K562 (cell line): ENCODE measurements around the gene MMP15. TPM values are rescaled to one million over a fixed set of nuclear protein-coding genes. Genes with fewer than 3 reads are reported as not detected.
A peak's percentile ranks its signal among the peaks of the same experiment; 100 is the strongest.

Source experiments
- ARID1B ChIP-seq: fragments of 450-650 bp; IDR thresholded peaks from 2 replicates; pipeline ENCODE4 v1.6.1; 2016; ENCODE audit warnings: antibody characterized with exemption, mild to moderate bottlenecking, inconsistent platforms
- CBFA2T3 ChIP-seq: fragments of 450-650 bp; IDR thresholded peaks from 2 replicates; pipeline ENCODE4 v1.6.1; 2017
- CBX5 ChIP-seq: IDR thresholded peaks from 2 replicates; pipeline ENCODE4 v1.6.1; 2014; ENCODE audit warnings: low read depth, borderline replicate concordance
- FOS ChIP-seq: IDR thresholded peaks from 3 replicates; pipeline ENCODE4 v1.6.1; 2011; ENCODE audit not compliant: insufficient read length; ENCODE audit errors: extremely low read depth
- FOXK2 ChIP-seq, 2 experiments: fragments of 450-650 bp; IDR thresholded peaks in 1 of 2; conservative IDR thresholded peaks in 1 of 2; 2 replicates each; pipeline ENCODE4 v1.6.1; 2016; ENCODE audit warnings: low read depth in 2 of 2, mild to moderate bottlenecking in 1 of 2
- GATAD2A ChIP-seq: fragments of 450-650 bp; IDR thresholded peaks from 2 replicates; pipeline ENCODE4 v1.6.1; 2017
- HSF4 ChIP-seq: fragments of 250-450 bp; sonication (Bioruptor Pico); IDR thresholded peaks from 2 replicates; pipeline ENCODE4 v2.1.2; 2022; ENCODE audit warnings: mild to moderate bottlenecking, moderate library complexity, borderline replicate concordance
- MCM5 ChIP-seq: fragments of 450-650 bp; IDR thresholded peaks from 2 replicates; pipeline ENCODE4 v1.6.1; 2016; ENCODE audit warnings: low read depth
- MLLT1 ChIP-seq, 2 experiments: fragments of 450-650 bp; IDR thresholded peaks; 2 replicates each; pipeline ENCODE4 v1.6.1; 2016
- MYNN ChIP-seq, 2 experiments: sonication (generic); formaldehyde crosslinking in 1 of 2; IDR thresholded peaks; 2 replicates each; pipeline versions ENCODE4 v1.5.0 to v1.6.1; 2016 to 2020; ENCODE audit warnings: antibody characterized with exemption in 1 of 2, missing genetic modification reagents in 1 of 2
- NR2C2 ChIP-seq, 2 experiments: fragments of 200-800 bp in 1 of 2; sonication (Bioruptor generic) in 1 of 2; sonication (generic) in 1 of 2; formaldehyde crosslinking in 1 of 2; IDR thresholded peaks; 2 replicates each; pipeline versions ENCODE4 v1.6.1 to v1.8.0; 2016 to 2022; ENCODE audit warnings: mild to moderate bottlenecking in 1 of 2, missing compliant biosample characterization in 1 of 2, missing genetic modification characterization in 1 of 2, missing genetic modification reagents in 1 of 2
- POLR3G ChIP-seq: IDR thresholded peaks from 2 replicates; pipeline ENCODE4 v1.6.1; 2011; ENCODE audit not compliant: insufficient read length, insufficient replicate concordance; ENCODE audit errors: extremely low read depth
- SNIP1 ChIP-seq: fragments of 450-650 bp; IDR thresholded peaks from 2 replicates; pipeline ENCODE4 v1.7.1; 2017; ENCODE audit warnings: low read depth, mild to moderate bottlenecking
- SOX6 ChIP-seq: fragments of 450-650 bp; IDR thresholded peaks from 2 replicates; pipeline ENCODE4 v1.6.1; 2014; ENCODE audit warnings: mild to moderate bottlenecking
- TAL1 ChIP-seq: fragments of 450-650 bp; IDR thresholded peaks from 2 replicates; pipeline ENCODE4 v1.6.1; 2016; ENCODE audit warnings: mild to moderate bottlenecking
- TRIM24 ChIP-seq, 2 experiments: fragments of 450-650 bp; IDR thresholded peaks; 2 replicates each; pipeline ENCODE4 v1.6.1; 2016
- ZFP1 ChIP-seq: fragments of 450-650 bp; formaldehyde crosslinking; IDR thresholded peaks from 2 replicates; pipeline ENCODE4 v1.4.0; 2020; ENCODE audit warnings: mild to moderate bottlenecking, mixed read lengths
- ZFP36 ChIP-seq: fragments of 150-350 bp; IDR thresholded peaks from 2 replicates; pipeline ENCODE4 v1.6.1; 2018; ENCODE audit warnings: low read length, low read depth; ENCODE audit not compliant: partially characterized antibody
- ZNF175 ChIP-seq: fragments of 200-800 bp; sonication (Bioruptor generic); IDR thresholded peaks from 2 replicates; pipeline ENCODE4 v1.6.1; 2016; ENCODE audit warnings: low read depth, mild to moderate bottlenecking, missing genetic modification characterization, missing compliant biosample characterization
- ZNF217 ChIP-seq: sonication (generic); formaldehyde crosslinking; IDR thresholded peaks from 2 replicates; pipeline ENCODE4 v1.8.0; 2022; ENCODE audit warnings: mild to moderate bottlenecking, missing genetic modification reagents
- ZNF280B ChIP-seq: fragments of 250-450 bp; sonication (Bioruptor Pico); IDR thresholded peaks from 2 replicates; pipeline ENCODE4 v1.5.1; 2021; ENCODE audit warnings: mild to moderate bottlenecking
- ZNF398 ChIP-seq: fragments of 250-450 bp; sonication (Bioruptor Pico); IDR thresholded peaks from 2 replicates; pipeline ENCODE4 v1.8.0; 2021; ENCODE audit warnings: moderate library complexity, mild to moderate bottlenecking, inconsistent platforms
- polyA plus RNA-seq, 8 experiments: library from polyadenylated mRNA; depleted of rRNA in 4 of 8; stranded (reverse) in 5 of 8; unstranded in 3 of 8; fragments of >200 nt; fragmentation: Nextera tagmentation in 2 of 8; fragmentation: Illumina TruSeq in 1 of 8; extraction: Ambion mirVana in 2 of 8; extraction: Trizol in 1 of 8; gene quantifications; 2 replicates each; pipeline versions ENCODE4 v1.2.1 to v1.2.3, GENCODE V29; 2011 to 2014; ENCODE audit warnings: inconsistent platforms in 1 of 8, missing spikeins in 1 of 8
- total RNA-seq, 7 experiments: library from RNA; depleted of rRNA in 6 of 7; stranded (reverse); fragments of >200 nt in 6 of 7; fragmentation: Illumina TruSeq in 2 of 7; extraction: Trizol in 2 of 7; gene quantifications; 2 replicates each; pipeline versions ENCODE4 v1.2.1 to v1.2.3, GENCODE V29; 2011 to 2021; ENCODE audit warnings: low replicate concordance in 1 of 7
- TF ChIP-seq, protein P1 (sequence below), 2 experiments: IDR thresholded peaks; 2 replicates each; pipeline ENCODE4 v1.6.1; 2012; ENCODE audit warnings: improper control_type of control experiment in 2 of 2, low read depth in 2 of 2, low read length in 2 of 2, borderline replicate concordance in 1 of 2

Gene MMP15
- total and polyA plus RNA-seq, 9 of the 15 experiments (the other 6 are each of a cell fraction or from before 2014, with no cell fraction given): 0.01 to 20.4 (median 5.5) TPM

DNA sequence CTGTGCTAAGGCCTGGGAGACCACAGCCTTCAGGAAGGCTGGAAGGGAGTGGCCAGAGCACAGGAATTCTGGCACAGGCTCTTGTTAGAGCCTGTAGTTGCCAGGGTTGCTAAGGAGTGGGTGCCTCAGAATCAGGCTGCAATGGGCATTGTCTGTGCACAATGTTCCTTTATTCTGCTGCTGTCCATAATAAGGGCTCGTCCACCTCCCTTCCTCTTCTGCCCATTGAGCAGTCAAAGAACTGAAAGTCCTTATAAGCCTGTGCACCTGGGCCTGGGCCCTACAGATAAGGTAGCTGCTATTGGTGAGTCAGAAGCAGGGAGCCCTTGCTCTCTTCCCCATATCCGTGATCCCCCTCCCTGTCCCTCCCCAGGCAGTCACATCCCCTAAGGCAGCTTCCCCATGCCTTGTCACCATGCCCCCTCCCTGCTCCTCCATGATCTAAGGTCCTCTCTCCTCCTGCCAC lies 49.2 kb upstream of the MMP15 start (continued):
- no peak for TF ChIP-seq POLR3G
- TF ChIP-seq SNIP1: no peak
- TF ChIP-seq ZFP36: peak; percentile 44
- TF ChIP-seq TRIM24 (IDR thresholded peaks at IDR 0.05): peak; percentile 60 to 78; a peak in 2 of 4 replicates
- TF ChIP-seq CBFA2T3: peak; percentile 96
- no peak for TF ChIP-seq NR2C2 (CRISPR knock-in tag; IDR thresholded peaks at IDR 0.05)
- TF ChIP-seq NR2C2 (tag; IDR thresholded peaks at IDR 0.05): no peak
- peak; percentile 89; the same call in 1 of the 2 replicates for TF ChIP-seq GATAD2A
- TF ChIP-seq CBX5: no peak
- TF ChIP-seq MYNN (IDR thresholded peaks at IDR 0.05): peak; percentile 67
- TF ChIP-seq MYNN (CRISPR knock-in tag; IDR thresholded peaks at IDR 0.05): no peak
- peak; percentile 64 for TF ChIP-seq FOS
- no peak for TF ChIP-seq ZNF280B (CRISPR knock-in tag)
- no peak for TF ChIP-seq MLLT1 (IDR thresholded peaks at IDR 0.05)
- TF ChIP-seq TAL1: peak; percentile 95
- TF ChIP-seq HSF4 (CRISPR knock-in tag): no peak
- TF ChIP-seq SOX6: peak; percentile 91
- TF ChIP-seq ZFP1 (CRISPR knock-in tag): no peak
- TF ChIP-seq FOXK2 (conservative IDR thresholded peaks at IDR 0.05 in 1 of 2, IDR thresholded peaks at IDR 0.05 in 1 of 2; ENCODE audit: low read depth in 2 of 2): peak in 1 of 2 experiments; percentile 38; a peak in 1 of 4 replicates
- no peak for TF ChIP-seq ZNF217 (CRISPR knock-in tag)
- TF ChIP-seq ARID1B: peak; percentile 99
- no peak for TF ChIP-seq ZNF398
- TF ChIP-seq, protein P1, sequence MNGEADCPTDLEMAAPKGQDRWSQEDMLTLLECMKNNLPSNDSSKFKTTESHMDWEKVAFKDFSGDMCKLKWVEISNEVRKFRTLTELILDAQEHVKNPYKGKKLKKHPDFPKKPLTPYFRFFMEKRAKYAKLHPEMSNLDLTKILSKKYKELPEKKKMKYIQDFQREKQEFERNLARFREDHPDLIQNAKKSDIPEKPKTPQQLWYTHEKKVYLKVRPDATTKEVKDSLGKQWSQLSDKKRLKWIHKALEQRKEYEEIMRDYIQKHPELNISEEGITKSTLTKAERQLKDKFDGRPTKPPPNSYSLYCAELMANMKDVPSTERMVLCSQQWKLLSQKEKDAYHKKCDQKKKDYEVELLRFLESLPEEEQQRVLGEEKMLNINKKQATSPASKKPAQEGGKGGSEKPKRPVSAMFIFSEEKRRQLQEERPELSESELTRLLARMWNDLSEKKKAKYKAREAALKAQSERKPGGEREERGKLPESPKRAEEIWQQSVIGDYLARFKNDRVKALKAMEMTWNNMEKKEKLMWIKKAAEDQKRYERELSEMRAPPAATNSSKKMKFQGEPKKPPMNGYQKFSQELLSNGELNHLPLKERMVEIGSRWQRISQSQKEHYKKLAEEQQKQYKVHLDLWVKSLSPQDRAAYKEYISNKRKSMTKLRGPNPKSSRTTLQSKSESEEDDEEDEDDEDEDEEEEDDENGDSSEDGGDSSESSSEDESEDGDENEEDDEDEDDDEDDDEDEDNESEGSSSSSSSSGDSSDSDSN (IDR thresholded peaks at IDR 0.05; ENCODE audit: borderline replicate concordance in 1 of 2, low read depth in 2 of 2, low read length in 2 of 2): peak; percentile 24 to 95; a peak in 2 of 4 replicates
- no peak for TF ChIP-seq MCM5
- TF ChIP-seq ZNF175: peak; percentile 53; the same call in 1 of the 2 replicates
